GM21723 (cell line): Measurements from ENCODE around the gene ACACB.

ENCODE experiments used
- ATAC-seq: cut with Tn5 transposase; IDR thresholded peaks from one replicate; pipeline ENCODE4 v1.9.1; 2021; ENCODE audit warnings: mild to moderate bottlenecking, moderate library complexity; ENCODE audit not compliant: unreplicated experiment

Gene ACACB

DNA sequence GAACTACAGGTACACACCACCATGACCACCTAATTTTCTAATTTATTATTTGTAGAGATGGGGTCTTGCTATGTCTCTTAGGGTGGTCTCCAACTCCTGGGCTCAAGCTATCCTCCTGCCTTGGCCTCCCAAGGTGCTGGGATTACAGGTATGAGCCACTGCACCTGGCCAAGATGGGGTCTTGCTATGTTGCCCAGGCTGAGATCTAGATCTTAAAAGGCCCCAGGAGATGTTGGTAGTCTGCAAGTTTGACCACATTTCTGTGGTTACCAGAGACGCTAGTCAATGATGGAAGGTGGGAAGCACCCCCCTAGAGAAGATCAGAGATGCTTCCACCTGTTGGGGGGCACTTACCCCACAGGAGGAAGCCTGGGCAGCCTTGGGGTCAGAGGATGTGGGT, 158.0 kb downstream of the ACACB start:
- no peak for ATAC-seq

GRCh38 chr12:109275173-109275572, 158.8 kb downstream of the ACACB start:
- no peak for ATAC-seq

GRCh38 chr12:109276160-109276559, 159.8 kb downstream of the ACACB start:
- ATAC-seq = no peak

- no peak for ATAC-seq
Measured at GRCh38 chr12:109277255-109277898, 161.0 kb downstream of the ACACB start.

GRCh38 chr12:109277899-109278762, 161.7 kb downstream of the ACACB start:
- ATAC-seq = no peak

DNA sequence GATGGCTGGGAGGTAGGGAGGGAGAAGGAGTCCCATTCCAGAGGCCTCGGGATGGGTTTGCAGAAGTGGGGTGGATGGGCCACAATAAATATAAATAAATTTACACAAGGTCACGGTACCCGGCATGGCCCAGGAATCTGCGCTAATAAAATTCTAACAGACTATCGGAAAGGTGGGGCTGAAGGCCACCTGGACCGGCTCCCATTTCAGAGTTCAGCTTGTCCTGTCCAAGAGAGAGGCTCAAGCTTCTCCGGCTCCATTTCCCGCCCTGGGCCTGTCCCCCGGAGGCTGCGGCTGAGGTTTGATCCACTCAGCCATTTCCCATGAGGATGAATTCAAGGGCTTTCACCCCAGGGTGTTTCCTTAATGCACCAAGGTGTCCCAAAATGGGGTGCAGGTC, 162.5 kb downstream of the ACACB start:
- no peak for ATAC-seq

DNA sequence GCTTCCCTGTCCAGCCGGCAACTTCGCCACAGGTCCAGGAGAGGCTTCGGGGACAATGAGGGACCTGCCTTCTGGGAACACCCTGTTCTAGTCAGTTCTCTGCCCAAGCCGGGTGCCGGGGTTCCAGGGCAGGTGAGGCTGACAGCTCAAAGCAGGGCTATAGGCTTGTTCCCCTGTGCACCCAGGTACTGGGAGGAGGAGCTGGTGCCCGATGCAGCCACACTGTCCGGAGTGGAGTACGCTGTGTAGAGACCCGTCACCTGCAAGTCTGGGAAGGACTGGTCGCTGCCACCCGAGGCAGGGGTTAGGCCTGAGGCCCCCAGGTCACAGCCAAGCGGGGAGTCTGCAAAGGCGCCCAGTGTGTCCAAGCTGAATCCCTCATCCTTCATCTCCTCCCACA, 163.1 kb downstream of the ACACB start:
- no peak for ATAC-seq

DNA sequence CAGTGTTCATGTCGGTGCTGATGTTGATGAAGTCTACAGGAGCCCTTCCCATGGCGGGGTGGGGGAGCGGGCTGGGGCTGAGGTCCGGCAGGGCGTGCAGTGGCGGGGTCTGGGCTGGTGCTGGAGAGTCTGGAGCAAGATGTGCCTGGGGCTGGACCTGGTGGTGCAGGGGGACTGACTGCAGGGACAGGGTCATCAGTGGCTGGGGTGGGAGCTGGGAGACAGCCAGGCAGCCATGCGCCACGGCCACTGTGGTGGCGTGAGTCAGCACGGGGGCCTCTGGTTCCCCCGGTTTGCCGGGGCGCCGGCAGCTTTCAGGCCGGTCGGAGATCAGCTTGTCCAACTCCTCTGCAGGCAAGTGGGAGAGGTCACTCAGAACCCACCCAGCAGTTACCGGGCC, 165.1 kb downstream of the ACACB start:
- ATAC-seq = no peak

GRCh38 chr12:109284392-109284791, 168.0 kb downstream of the ACACB start:
- no peak for ATAC-seq

GRCh38 chr12:109286252-109286651, 169.9 kb downstream of the ACACB start:
- no peak for ATAC-seq

DNA sequence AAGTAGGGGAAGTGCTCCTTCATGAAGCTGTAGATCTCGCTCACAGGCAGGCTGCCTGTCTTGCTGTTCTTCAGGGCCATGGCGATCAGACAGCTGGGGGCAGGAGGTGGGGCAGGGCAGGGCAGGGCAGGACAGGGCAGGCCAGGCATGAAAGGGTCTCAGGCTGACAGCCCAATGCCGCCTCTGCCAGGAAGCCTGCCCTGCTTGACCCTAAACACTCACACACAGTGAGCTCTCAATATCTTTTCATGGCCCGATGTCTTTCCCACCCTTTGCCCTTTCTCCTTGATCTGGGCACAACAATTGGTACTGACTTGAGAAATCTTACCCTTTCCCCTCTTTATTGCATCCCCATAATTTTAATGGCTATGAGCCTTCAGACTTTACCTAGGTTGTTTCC, 170.3 kb downstream of the ACACB start:
- no peak for ATAC-seq

DNA sequence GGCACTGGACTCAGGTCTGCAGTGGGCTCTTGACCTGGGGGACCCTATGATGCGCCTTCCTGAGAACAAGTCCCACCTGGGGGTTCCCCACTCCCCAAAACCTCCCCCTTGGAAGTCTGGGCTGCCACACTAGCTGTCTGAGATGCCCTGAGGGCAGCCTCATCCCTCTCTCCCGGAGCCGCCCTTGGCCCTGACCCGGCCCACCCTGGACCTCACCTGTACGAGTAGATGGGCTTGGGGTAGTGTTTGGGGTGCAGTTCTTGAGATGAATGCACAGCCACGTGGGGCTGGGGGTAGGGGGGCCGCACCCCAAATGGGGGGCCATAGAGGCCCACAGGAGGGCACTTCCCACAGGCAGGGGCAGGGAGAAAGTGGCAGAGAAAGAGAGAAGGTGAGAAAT, 170.8 kb downstream of the ACACB start:
- no peak for ATAC-seq

DNA sequence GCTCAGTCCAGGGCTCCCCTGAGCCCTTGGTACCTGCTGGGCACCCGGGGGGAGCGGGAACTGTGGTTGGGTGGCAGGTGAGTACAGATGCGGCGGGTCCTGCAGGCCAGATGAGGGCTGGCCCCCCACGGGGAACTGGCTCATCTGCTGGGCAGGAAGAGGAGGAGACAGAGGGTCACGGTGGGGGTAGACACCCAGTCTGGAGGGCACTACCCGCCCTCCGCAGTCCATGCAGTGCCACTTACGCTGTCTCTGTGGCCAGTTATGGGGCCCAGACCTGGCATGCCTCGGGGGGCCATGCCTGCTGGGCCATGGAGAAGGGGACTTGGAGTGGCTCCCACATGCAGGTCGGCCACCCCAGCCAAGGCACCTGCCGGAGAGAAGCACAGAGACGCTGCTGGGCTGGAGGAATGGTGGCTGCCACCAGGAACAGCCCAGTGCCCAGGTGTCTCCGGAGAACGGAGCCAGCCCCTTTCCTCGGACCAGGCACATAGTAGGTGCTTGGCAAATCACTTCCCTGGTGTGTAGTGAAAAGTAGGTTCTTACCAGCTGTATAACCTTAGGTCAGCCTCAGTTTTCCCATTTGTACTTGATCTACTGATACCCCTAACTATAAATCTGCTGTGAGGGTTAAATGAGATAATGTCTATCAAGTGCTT, 171.6 kb downstream of the ACACB start:
- ATAC-seq = no peak

- ATAC-seq = no peak
Measured at GRCh38 chr12:109288571-109288970, 172.2 kb downstream of the ACACB start.

GRCh38 chr12:109289004-109289403, 172.6 kb downstream of the ACACB start:
- ATAC-seq = no peak

DNA sequence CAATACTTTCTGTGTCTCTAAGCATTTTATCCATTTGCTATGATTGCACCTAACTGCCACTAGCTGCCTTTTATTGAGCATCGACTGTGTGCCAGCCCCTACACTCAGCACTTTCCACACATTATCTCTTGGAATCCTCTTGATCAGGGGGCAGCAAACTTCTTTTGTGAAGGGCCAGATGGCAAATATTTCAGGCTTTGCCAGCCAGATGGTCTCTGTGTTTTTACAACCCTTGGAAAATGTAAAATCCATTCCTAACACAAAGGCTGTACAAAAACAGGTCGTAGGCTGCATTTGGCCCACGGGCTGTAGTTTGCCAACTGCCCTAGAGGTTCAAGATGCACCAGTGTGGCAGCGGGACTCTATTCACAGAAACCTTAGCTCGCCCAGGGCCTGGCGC, 173.2 kb downstream of the ACACB start:
- no peak for ATAC-seq

DNA sequence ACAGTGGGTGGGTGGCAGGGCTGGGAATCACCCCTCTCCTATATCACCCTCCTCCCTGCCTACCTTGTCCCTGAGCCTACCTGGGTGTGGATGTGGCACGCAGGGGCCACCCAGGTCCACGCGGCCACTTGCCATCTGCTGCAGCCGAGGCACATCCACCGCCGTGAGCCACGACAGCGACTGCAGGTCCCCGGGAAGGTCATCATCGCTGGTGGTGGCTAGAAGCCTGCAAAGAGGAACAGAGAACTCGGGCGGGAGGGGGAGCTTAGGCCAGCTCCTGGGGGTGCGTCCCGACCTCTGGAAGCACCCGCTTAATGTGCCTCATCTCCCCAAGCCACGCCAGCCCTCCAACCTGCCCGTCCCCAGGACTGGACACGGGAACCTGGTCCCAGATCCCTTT, 173.7 kb downstream of the ACACB start:
- ATAC-seq = no peak

DNA sequence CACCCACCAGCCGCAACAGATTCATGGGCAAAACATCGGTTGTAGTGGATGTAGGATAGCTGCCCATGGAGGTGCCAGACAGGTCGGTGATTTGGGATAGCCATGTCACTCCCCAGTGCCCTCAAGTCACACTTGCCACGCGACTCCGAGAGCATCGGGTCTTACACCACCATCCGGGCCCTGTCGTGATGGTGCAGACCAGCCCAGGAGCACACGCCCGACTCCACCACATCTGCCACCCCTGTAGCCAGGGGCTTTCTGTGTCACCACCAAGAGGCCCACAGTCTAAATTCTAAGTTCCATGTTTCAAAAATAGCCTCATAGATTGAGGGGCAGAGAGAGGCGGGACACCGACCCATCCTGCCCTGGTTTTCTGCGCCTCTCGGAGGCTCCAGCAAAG, 174.7 kb downstream of the ACACB start:
- no peak for ATAC-seq

DNA sequence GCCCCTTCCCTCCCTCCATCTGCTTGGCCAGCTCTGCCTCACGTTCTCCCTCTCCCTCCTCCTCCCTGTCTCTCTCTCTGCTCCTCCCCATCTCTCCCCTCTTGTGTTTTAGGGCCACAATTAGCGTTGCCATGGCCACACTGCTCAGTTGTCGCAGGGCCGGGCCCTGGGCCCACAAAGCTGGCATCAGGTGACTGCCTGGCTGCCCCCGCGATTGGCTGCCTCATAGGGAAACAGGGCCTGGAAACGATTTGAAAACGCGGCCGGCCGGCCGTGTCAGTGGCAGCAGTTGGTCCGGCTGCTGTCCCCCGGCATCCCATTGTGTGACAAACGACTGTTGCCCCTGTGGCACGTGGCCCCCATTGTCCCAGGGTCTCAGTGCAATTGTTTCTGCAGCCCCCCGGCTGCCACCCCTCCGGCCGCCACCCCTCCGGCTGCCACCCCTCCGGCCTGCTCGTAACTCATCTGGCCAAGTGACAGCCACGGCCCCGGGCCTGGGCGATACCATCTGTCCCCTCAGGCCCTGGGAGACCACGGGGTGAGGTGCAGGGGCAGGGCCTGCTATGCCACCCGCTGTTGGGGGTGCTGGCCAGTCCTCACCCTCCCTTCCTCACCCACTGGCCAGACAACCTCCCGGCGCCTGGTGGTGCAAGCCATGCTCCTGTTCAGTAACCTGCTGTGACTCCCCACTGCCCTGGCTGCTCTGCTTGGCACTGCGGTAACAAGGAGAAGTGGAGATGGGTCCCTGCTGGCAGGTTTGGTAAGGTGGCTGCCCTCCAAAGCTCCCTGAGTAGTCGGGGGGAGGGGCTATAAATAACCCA, 175.3 kb downstream of the ACACB start:
- ATAC-seq = no peak

DNA sequence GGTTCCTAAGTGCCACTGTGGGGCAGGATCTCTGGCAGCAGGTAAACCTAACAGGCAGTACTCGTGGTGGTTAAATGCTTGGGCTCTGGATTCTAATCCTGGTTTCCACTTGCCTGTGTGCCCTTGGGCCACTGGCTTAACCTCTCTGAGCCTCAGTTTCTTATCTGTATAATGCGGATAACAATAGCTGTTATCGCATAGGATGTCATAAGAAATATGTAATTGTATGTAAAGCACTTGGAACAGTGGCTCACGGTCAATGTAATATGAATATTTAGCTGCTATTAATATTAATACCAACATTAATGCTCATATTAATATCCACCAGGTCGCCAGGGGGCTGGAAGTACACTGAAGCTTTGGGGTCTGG, 175.9 kb downstream of the ACACB start:
- no peak for ATAC-seq

DNA sequence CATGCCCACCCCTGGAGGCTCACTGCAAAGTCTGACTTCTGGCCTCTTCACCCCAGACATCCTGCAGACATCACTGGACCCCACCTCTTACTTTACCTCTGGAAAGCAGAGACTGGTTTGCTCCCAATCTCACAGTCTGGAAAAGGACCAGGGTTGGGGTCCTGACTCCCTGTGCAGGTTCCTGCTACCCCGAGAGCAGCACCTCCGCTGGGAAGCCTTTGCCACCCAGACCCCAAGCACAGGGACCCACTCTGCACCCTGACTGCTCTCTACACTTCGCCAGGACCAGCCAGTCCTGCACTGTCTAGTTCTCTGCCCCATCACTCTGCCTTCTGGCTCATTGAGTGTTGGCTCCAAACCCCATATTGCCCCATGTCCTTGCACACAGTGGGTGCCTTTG, 176.7 kb downstream of the ACACB start:
- ATAC-seq = no peak
